HG02870 (cell line): ENCODE results near the gene MAMLD1.
"Not testable (repeated sequence)": the region's sequence is repeated elsewhere in the genome, so short reads cannot be mapped to it uniquely, and the experiment has no call there.

Experiments
- ATAC-seq: cut with Tn5 transposase; IDR thresholded peaks from one replicate; pipeline ENCODE4 v1.9.1; 2021; ENCODE audit warnings: mild to moderate bottlenecking, moderate library complexity; ENCODE audit not compliant: unreplicated experiment

The MAMLD1 gene

GRCh38 chrX:150362599-150363481 is at the start of gene MAMLD1:
MAMLD1 (plus strand) TSS chrX:150363317; CDS start chrX:150445517, 82,200 bp downstream.
- no peak for ATAC-seq

- no peak for ATAC-seq
Measured at GRCh38 chrX:150313514-150313913, 49.6 kb upstream of the MAMLD1 start.

GRCh38 chrX:150314186-150314585 is 48.9 kb upstream of the MAMLD1 start:
- ATAC-seq = no peak

GRCh38 chrX:150316564-150316963 is 46.6 kb upstream of the MAMLD1 start:
- ATAC-seq = no peak

- no peak for ATAC-seq
Measured at GRCh38 chrX:150323020-150323419, 40.1 kb upstream of the MAMLD1 start.

- ATAC-seq = no peak
Measured at GRCh38 chrX:150324035-150324728, 38.9 kb upstream of the MAMLD1 start.

GRCh38 chrX:150324919-150325318 is 38.2 kb upstream of the MAMLD1 start:
- ATAC-seq = no peak

GRCh38 chrX:150326541-150327247 is 36.4 kb upstream of the MAMLD1 start:
- ATAC-seq = no peak

GRCh38 chrX:150329282-150329681 is 33.8 kb upstream of the MAMLD1 start:
- ATAC-seq = no peak

- no peak for ATAC-seq
Measured at GRCh38 chrX:150329868-150330267, 33.2 kb upstream of the MAMLD1 start.

- ATAC-seq = no peak
Measured at GRCh38 chrX:150332023-150332422, 31.1 kb upstream of the MAMLD1 start.

- ATAC-seq = no peak
Measured at GRCh38 chrX:150334100-150334499, 29.0 kb upstream of the MAMLD1 start.

- no peak for ATAC-seq
Measured at GRCh38 chrX:150334981-150335380, 28.1 kb upstream of the MAMLD1 start.

- ATAC-seq = no peak
Measured at GRCh38 chrX:150337026-150337425, 26.1 kb upstream of the MAMLD1 start.

GRCh38 chrX:150337536-150337935 is 25.6 kb upstream of the MAMLD1 start:
- ATAC-seq = no peak

GRCh38 chrX:150338615-150339014 is 24.5 kb upstream of the MAMLD1 start:
- no peak for ATAC-seq

- no peak for ATAC-seq
Measured at GRCh38 chrX:150339736-150340135, 23.4 kb upstream of the MAMLD1 start.

GRCh38 chrX:150340326-150340725 is 22.8 kb upstream of the MAMLD1 start:
- ATAC-seq = not testable (repeated sequence)

GRCh38 chrX:150347471-150347870 is 15.6 kb upstream of the MAMLD1 start:
- no peak for ATAC-seq

- ATAC-seq = no peak
Measured at GRCh38 chrX:150348365-150348764, 14.8 kb upstream of the MAMLD1 start.

GRCh38 chrX:150352114-150352513 is 11.0 kb upstream of the MAMLD1 start:
- no peak for ATAC-seq
